NT2/D1 (cell line): Measurements from ENCODE around the gene MEIOB.
"Not testable (repeated sequence)": the region's sequence is repeated elsewhere in the genome, so short reads cannot be mapped to it uniquely, and the experiment has no call there.

Source experiments
- DNase-seq: peaks from one replicate; pipeline ENCODE4 v3.0.0-alpha.2; 2011; ENCODE audit warnings: low read depth, low spot score
- H3K27me3 ChIP-seq: 2 replicates; pipeline ENCODE4 v1.6.0; 2011; ENCODE audit warnings: mild to moderate bottlenecking; ENCODE audit not compliant: insufficient read length, insufficient read depth
- H3K36me3 ChIP-seq: 2 replicates; pipeline ENCODE4 v1.6.1; 2011; ENCODE audit warnings: mild to moderate bottlenecking, low read length, mixed read lengths; ENCODE audit not compliant: insufficient read depth, insufficient read length
- H3K4me1 ChIP-seq: 2 replicates; pipeline ENCODE4 v1.5.1; 2011; ENCODE audit not compliant: insufficient read depth, insufficient read length
- H3K4me3 ChIP-seq: 2 replicates; pipeline ENCODE4 v1.5.1; 2011; ENCODE audit warnings: low read depth; ENCODE audit not compliant: insufficient read length
- H3K9ac ChIP-seq: 2 replicates; pipeline ENCODE4 v1.6.0; 2011; ENCODE audit warnings: low read depth; ENCODE audit not compliant: insufficient read length
- H3K9me3 ChIP-seq: 2 replicates; pipeline ENCODE4 v1.5.1; 2011; ENCODE audit warnings: mild to moderate bottlenecking, low read length; ENCODE audit not compliant: insufficient read depth
- SUZ12 ChIP-seq: IDR thresholded peaks from 2 replicates; pipeline ENCODE4 v1.6.1; 2011; ENCODE audit not compliant: insufficient read length, insufficient read depth; ENCODE audit errors: extremely low read depth
- YY1 ChIP-seq: IDR thresholded peaks from 2 replicates; pipeline ENCODE4 v1.6.1; 2011; ENCODE audit not compliant: insufficient read length, insufficient read depth
- ZNF274 ChIP-seq: IDR thresholded peaks from 2 replicates; pipeline ENCODE4 v1.6.1; 2011; ENCODE audit warnings: mild to moderate bottlenecking, low read depth, low read length

The MEIOB gene

GRCh38 chr16:1895949-1896675 is 24.1 kb upstream of the MEIOB start:
- Histone ChIP-seq H3K4me3 (no peak overlapping the region), H3K36me3 (no peaks in the 10 kb centered on the region), H3K27me3 (no peaks in the 10 kb centered on the region), H3K4me1 (peaks cover 3% of the 10 kb centered on the region), H3K9ac (no peak overlapping the region), H3K9me3 (no peaks in the 10 kb centered on the region)
- no peak for DNase-seq
- TF ChIP-seq ZNF274 (no peak), SUZ12 (no peak), YY1 (no peak)

- Histone ChIP-seq H3K27me3 (no peaks in the 10 kb centered on the region), H3K9me3 (no peaks in the 10 kb centered on the region), H3K9ac (no peak overlapping the region), H3K36me3 (no peaks in the 10 kb centered on the region), H3K4me3 (no peak overlapping the region), H3K4me1 (no peaks in the 10 kb centered on the region)
- no peak for DNase-seq
- TF ChIP-seq SUZ12 = no peak
- TF ChIP-seq YY1 = no peak
- no peak for TF ChIP-seq ZNF274
Measured at GRCh38 chr16:1895068-1895467, 23.1 kb upstream of the MEIOB start.

GRCh38 chr16:1890708-1891050 is 18.7 kb upstream of the MEIOB start:
- no peak overlapping the region for H3K9ac ChIP-seq
- no peaks in the 10 kb centered on the region for H3K27me3 ChIP-seq
- H3K9me3 ChIP-seq = no peaks in the 10 kb centered on the region
- H3K4me1 ChIP-seq = peaks cover 2% of the 10 kb centered on the region
- DNase-seq = no peak
- no peaks in the 10 kb centered on the region for H3K36me3 ChIP-seq
- H3K4me3 ChIP-seq = no peak overlapping the region
- no peak for TF ChIP-seq ZNF274
- TF ChIP-seq SUZ12 = no peak
- no peak for TF ChIP-seq YY1

- Histone ChIP-seq H3K9ac (no peak overlapping the region), H3K9me3 (no peaks in the 10 kb centered on the region), H3K4me1 (peaks cover 2% of the 10 kb centered on the region), H3K27me3 (no peaks in the 10 kb centered on the region), H3K4me3 (no peak overlapping the region), H3K36me3 (no peaks in the 10 kb centered on the region)
- DNase-seq = no peak
- TF ChIP-seq YY1 = no peak
- TF ChIP-seq ZNF274 = no peak
- TF ChIP-seq SUZ12 = no peak
Measured at GRCh38 chr16:1890024-1890707, 18.2 kb upstream of the MEIOB start.

GRCh38 chr16:1887711-1888354 is 15.9 kb upstream of the MEIOB start:
- H3K4me3 ChIP-seq = no peak overlapping the region
- H3K4me1 ChIP-seq = peaks cover 2% of the 10 kb centered on the region
- H3K36me3 ChIP-seq = no peaks in the 10 kb centered on the region
- DNase-seq = no peak
- H3K9ac ChIP-seq = no peak overlapping the region
- H3K9me3 ChIP-seq = no peaks in the 10 kb centered on the region
- no peaks in the 10 kb centered on the region for H3K27me3 ChIP-seq
- TF ChIP-seq YY1 = no peak
- TF ChIP-seq ZNF274 = no peak
- no peak for TF ChIP-seq SUZ12

- H3K36me3 ChIP-seq = no peaks in the 10 kb centered on the region
- no peak overlapping the region for H3K9ac ChIP-seq
- no peak overlapping the region for H3K4me3 ChIP-seq
- no peaks in the 10 kb centered on the region for H3K27me3 ChIP-seq
- peaks cover 3% of the 10 kb centered on the region for H3K4me1 ChIP-seq
- no peak for DNase-seq
- no peaks in the 10 kb centered on the region for H3K9me3 ChIP-seq
- TF ChIP-seq ZNF274 (no peak), SUZ12 (no peak), YY1 (no peak)
Measured at GRCh38 chr16:1884889-1885288, 12.9 kb upstream of the MEIOB start.

- TF ChIP-seq YY1 (no peak), ZNF274 (no peak), SUZ12 (no peak)
- H3K36me3 ChIP-seq = no peaks in the 10 kb centered on the region
- no peak overlapping the region for H3K9ac ChIP-seq
- DNase-seq = no peak
- H3K4me3 ChIP-seq = no peak overlapping the region
- no peaks in the 10 kb centered on the region for H3K9me3 ChIP-seq
- H3K4me1 ChIP-seq = peaks cover 5% of the 10 kb centered on the region
- H3K27me3 ChIP-seq = no peaks in the 10 kb centered on the region
Measured at GRCh38 chr16:1884155-1884760, 12.3 kb upstream of the MEIOB start.

GRCh38 chr16:1881172-1881571 is 9.2 kb upstream of the MEIOB start:
- not testable (repeated sequence) for H3K9ac ChIP-seq, H3K36me3 ChIP-seq, H3K9me3 ChIP-seq, DNase-seq, H3K27me3 ChIP-seq, H3K4me1 ChIP-seq, H3K4me3 ChIP-seq
